K562 (cell line): Measurements from ENCODE around the gene LYRM7. TPM values are rescaled to one million over a fixed set of nuclear protein-coding genes. Genes with fewer than 3 reads are reported as not detected.

Source experiments
- BACH1 ChIP-seq: fragments of 200-800 bp; sonication (Bioruptor generic); IDR thresholded peaks from 2 replicates; pipeline ENCODE4 v1.6.1; 2016; ENCODE audit warnings: missing genetic modification characterization, missing compliant biosample characterization
- BCL6 ChIP-seq: fragments of 250-450 bp; sonication (Bioruptor Pico); IDR thresholded peaks from 2 replicates; pipeline ENCODE4 v1.4.0; 2020
- CREBBP ChIP-seq: IDR thresholded peaks from one replicate; pipeline ENCODE4 v1.6.1; 2012; ENCODE audit warnings: low read depth, mild to moderate bottlenecking, control low read depth, inconsistent platforms, low read length
- EWSR1 ChIP-seq: fragments of 450-650 bp; IDR thresholded peaks from 2 replicates; pipeline ENCODE4 v1.6.1; 2018; ENCODE audit warnings: borderline replicate concordance, mild to moderate bottlenecking, low read depth, moderate library complexity; ENCODE audit not compliant: partially characterized antibody
- FOXK2 ChIP-seq, 2 experiments: fragments of 450-650 bp; IDR thresholded peaks in 1 of 2; conservative IDR thresholded peaks in 1 of 2; 2 replicates each; pipeline ENCODE4 v1.6.1; 2016; ENCODE audit warnings: low read depth in 2 of 2, mild to moderate bottlenecking in 1 of 2
- MBD2 ChIP-seq: sonication (generic); IDR thresholded peaks from 2 replicates; pipeline ENCODE4 v1.6.1; 2016; ENCODE audit warnings: low read depth, borderline replicate concordance
- MCM2 ChIP-seq: fragments of 450-650 bp; IDR thresholded peaks from 2 replicates; pipeline ENCODE4 v1.6.1; 2017; ENCODE audit warnings: low read depth, mild to moderate bottlenecking
- NR4A1 ChIP-seq, 2 experiments: fragments of 250-450 bp in 1 of 2; fragments of 450-650 bp in 1 of 2; sonication (Bioruptor Pico) in 1 of 2; IDR thresholded peaks; 2 replicates each; pipeline versions ENCODE4 v1.4.0 to v1.6.1; 2016 to 2020; ENCODE audit warnings: mild to moderate bottlenecking in 2 of 2, missing compliant biosample characterization in 1 of 2, missing genetic modification characterization in 1 of 2, moderate library complexity in 1 of 2
- PPARD ChIP-seq: fragments of 250-450 bp; sonication (Bioruptor Pico); IDR thresholded peaks from 2 replicates; pipeline ENCODE4 v1.8.0; 2022; ENCODE audit warnings: inconsistent platforms, mild to moderate bottlenecking, moderate library complexity
- SRF ChIP-seq, 2 experiments: fragments of 250-450, 450-650 bp in 1 of 2; sonication (Bioruptor Pico) in 1 of 2; sonication (generic) in 1 of 2; formaldehyde crosslinking; IDR thresholded peaks; 2 replicates each; pipeline versions ENCODE4 v1.5.0 to v1.5.1; 2020 to 2022; ENCODE audit warnings: mild to moderate bottlenecking in 1 of 2, missing genetic modification reagents in 1 of 2
- ZNF311 ChIP-seq: fragments of 250-450 bp; sonication (Bioruptor Pico); IDR thresholded peaks from 2 replicates; pipeline ENCODE4 v1.4.0; 2020; ENCODE audit warnings: mild to moderate bottlenecking, moderate library complexity
- ZNF589 ChIP-seq: fragments of 200-800 bp; sonication (Bioruptor generic); IDR thresholded peaks from 2 replicates; pipeline ENCODE4 v1.6.1; 2016; ENCODE audit warnings: low read depth, missing genetic modification characterization, missing compliant biosample characterization
- polyA plus RNA-seq, 8 experiments: library from polyadenylated mRNA; depleted of rRNA in 4 of 8; stranded (reverse) in 5 of 8; unstranded in 3 of 8; fragments of >200 nt; fragmentation: Nextera tagmentation in 2 of 8; fragmentation: Illumina TruSeq in 1 of 8; extraction: Ambion mirVana in 2 of 8; extraction: Trizol in 1 of 8; gene quantifications; 2 replicates each; pipeline versions ENCODE4 v1.2.1 to v1.2.3, GENCODE V29; 2011 to 2014; ENCODE audit warnings: inconsistent platforms in 1 of 8, missing spikeins in 1 of 8
- total RNA-seq, 7 experiments: library from RNA; depleted of rRNA in 6 of 7; stranded (reverse); fragments of >200 nt in 6 of 7; fragmentation: Illumina TruSeq in 2 of 7; extraction: Trizol in 2 of 7; gene quantifications; 2 replicates each; pipeline versions ENCODE4 v1.2.1 to v1.2.3, GENCODE V29; 2011 to 2021; ENCODE audit warnings: low replicate concordance in 1 of 7
- TF ChIP-seq, protein P1 (sequence below): sonication (generic); formaldehyde crosslinking; IDR thresholded peaks from 2 replicates; pipeline ENCODE4 v1.8.0; 2023; ENCODE audit warnings: mild to moderate bottlenecking, missing genetic modification reagents
- TF ChIP-seq, protein P2 (sequence below): fragments of 450-650 bp; IDR thresholded peaks from 2 replicates; pipeline ENCODE4 v1.7.0; 2016; ENCODE audit warnings: borderline replicate concordance
- TF ChIP-seq, protein P3 (sequence below): fragments of 450-650 bp; conservative IDR thresholded peaks from 2 replicates; pipeline ENCODE4 v1.6.1; 2016; ENCODE audit warnings: missing genetic modification characterization, low read depth, mild to moderate bottlenecking, missing compliant biosample characterization, moderate library complexity
- TF ChIP-seq, protein P4 (sequence below): fragments of 450-650 bp; IDR thresholded peaks from 2 replicates; pipeline ENCODE4 v1.7.1; 2018; ENCODE audit warnings: mild to moderate bottlenecking, low read depth; ENCODE audit not compliant: partially characterized antibody

LYRM7 gene
- total and polyA plus RNA-seq, 9 of the 15 experiments (the other 6 are each of a cell fraction or from before 2014, with no cell fraction given) = 16.2 to 70.1 (median 33.3) TPM

DNA sequence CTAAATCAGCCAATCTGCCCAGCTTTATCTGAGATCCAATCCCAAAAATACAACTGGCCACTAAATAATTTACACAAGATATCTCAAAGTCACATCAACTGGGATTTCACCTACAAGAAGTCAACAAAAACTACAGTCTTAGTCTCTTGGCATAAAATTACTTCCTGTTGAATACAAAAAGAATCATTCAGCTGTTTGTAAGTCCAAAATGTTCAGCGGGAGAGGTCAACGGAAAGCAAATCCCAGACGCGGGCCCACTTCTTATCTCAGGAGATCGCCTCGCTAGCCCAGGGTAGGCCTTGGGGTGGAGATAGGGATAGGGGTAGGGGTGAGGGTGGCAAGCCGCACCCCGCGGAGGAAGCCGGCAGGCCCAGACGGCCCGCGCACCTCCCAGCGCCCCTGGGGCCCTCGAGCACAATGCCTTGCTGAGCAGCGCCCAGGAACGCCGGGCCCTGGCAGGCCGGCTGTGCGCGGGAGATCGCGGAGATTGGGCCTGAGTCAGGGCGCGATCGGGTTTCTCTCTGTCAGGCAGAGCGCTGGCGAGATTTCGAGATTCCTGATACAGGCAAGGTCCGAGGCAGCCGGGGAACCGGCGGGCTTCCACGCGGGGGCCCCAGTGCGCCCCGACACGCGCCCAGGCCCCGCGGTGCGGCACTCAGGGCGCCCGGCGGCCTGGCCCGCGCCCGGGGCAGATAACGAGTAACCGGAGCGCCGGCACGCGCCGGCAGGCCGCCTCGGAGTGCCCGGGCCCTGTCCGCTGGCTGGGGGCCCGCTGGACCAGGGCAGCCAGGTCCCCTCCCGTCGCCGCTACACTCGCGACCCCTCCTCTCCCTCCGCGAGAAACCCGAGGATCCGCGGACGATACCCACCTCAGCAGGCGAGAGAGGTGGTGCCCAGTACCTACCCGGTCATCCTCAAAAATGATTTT is 6.3 kb upstream of the LYRM7 start (continued):
- TF ChIP-seq, protein P1, sequence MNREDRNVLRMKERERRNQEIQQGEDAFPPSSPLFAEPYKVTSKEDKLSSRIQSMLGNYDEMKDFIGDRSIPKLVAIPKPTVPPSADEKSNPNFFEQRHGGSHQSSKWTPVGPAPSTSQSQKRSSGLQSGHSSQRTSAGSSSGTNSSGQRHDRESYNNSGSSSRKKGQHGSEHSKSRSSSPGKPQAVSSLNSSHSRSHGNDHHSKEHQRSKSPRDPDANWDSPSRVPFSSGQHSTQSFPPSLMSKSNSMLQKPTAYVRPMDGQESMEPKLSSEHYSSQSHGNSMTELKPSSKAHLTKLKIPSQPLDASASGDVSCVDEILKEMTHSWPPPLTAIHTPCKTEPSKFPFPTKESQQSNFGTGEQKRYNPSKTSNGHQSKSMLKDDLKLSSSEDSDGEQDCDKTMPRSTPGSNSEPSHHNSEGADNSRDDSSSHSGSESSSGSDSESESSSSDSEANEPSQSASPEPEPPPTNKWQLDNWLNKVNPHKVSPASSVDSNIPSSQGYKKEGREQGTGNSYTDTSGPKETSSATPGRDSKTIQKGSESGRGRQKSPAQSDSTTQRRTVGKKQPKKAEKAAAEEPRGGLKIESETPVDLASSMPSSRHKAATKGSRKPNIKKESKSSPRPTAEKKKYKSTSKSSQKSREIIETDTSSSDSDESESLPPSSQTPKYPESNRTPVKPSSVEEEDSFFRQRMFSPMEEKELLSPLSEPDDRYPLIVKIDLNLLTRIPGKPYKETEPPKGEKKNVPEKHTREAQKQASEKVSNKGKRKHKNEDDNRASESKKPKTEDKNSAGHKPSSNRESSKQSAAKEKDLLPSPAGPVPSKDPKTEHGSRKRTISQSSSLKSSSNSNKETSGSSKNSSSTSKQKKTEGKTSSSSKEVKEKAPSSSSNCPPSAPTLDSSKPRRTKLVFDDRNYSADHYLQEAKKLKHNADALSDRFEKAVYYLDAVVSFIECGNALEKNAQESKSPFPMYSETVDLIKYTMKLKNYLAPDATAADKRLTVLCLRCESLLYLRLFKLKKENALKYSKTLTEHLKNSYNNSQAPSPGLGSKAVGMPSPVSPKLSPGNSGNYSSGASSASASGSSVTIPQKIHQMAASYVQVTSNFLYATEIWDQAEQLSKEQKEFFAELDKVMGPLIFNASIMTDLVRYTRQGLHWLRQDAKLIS (CRISPR knock-in tag) = peak; percentile 78; the same call in 1 of the 2 replicates
- TF ChIP-seq BACH1 (tag) (no peak), NR4A1 (CRISPR knock-in tag; IDR thresholded peaks at IDR 0.05) (peak; percentile 82; the same call in 1 of the 2 replicates), NR4A1 (tag; IDR thresholded peaks at IDR 0.05) (no peak), ZNF311 (0 out of 2 replicates have a peak, but pooled peaks have one; percentile 46), BCL6 (CRISPR knock-in tag) (no peak), MBD2 (peak; percentile 49; the same call in 1 of the 2 replicates), EWSR1 (no peak), MCM2 (no peak), PPARD (CRISPR knock-in tag) (no peak), FOXK2 (conservative IDR thresholded peaks at IDR 0.05 in 1 of 2, IDR thresholded peaks at IDR 0.05 in 1 of 2; ENCODE audit: low read depth in 2 of 2) (no peak), CREBBP (no peak), SRF (CRISPR knock-in tag; IDR thresholded peaks at IDR 0.05) (no peak), ZNF589 (0 out of 2 replicates have a peak, but pooled peaks have one; percentile 7)
- TF ChIP-seq, protein P2, sequence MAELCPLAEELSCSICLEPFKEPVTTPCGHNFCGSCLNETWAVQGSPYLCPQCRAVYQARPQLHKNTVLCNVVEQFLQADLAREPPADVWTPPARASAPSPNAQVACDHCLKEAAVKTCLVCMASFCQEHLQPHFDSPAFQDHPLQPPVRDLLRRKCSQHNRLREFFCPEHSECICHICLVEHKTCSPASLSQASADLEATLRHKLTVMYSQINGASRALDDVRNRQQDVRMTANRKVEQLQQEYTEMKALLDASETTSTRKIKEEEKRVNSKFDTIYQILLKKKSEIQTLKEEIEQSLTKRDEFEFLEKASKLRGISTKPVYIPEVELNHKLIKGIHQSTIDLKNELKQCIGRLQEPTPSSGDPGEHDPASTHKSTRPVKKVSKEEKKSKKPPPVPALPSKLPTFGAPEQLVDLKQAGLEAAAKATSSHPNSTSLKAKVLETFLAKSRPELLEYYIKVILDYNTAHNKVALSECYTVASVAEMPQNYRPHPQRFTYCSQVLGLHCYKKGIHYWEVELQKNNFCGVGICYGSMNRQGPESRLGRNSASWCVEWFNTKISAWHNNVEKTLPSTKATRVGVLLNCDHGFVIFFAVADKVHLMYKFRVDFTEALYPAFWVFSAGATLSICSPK = 0 out of 2 replicates have a peak, but pooled peaks have one; percentile 23
- TF ChIP-seq, protein P3, sequence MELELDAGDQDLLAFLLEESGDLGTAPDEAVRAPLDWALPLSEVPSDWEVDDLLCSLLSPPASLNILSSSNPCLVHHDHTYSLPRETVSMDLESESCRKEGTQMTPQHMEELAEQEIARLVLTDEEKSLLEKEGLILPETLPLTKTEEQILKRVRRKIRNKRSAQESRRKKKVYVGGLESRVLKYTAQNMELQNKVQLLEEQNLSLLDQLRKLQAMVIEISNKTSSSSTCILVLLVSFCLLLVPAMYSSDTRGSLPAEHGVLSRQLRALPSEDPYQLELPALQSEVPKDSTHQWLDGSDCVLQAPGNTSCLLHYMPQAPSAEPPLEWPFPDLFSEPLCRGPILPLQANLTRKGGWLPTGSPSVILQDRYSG = no peak
- TF ChIP-seq, protein P4, sequence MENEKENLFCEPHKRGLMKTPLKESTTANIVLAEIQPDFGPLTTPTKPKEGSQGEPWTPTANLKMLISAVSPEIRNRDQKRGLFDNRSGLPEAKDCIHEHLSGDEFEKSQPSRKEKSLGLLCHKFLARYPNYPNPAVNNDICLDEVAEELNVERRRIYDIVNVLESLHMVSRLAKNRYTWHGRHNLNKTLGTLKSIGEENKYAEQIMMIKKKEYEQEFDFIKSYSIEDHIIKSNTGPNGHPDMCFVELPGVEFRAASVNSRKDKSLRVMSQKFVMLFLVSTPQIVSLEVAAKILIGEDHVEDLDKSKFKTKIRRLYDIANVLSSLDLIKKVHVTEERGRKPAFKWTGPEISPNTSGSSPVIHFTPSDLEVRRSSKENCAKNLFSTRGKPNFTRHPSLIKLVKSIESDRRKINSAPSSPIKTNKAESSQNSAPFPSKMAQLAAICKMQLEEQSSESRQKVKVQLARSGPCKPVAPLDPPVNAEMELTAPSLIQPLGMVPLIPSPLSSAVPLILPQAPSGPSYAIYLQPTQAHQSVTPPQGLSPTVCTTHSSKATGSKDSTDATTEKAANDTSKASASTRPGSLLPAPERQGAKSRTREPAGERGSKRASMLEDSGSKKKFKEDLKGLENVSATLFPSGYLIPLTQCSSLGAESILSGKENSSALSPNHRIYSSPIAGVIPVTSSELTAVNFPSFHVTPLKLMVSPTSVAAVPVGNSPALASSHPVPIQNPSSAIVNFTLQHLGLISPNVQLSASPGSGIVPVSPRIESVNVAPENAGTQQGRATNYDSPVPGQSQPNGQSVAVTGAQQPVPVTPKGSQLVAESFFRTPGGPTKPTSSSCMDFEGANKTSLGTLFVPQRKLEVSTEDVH = peak; percentile 95
